HG03196 (cell line): Measurements from ENCODE around the gene ARHGAP6.
"Not testable (repeated sequence)": the region's sequence is repeated elsewhere in the genome, so short reads cannot be mapped to it uniquely, and the experiment has no call there.

Experiments
- ATAC-seq: cut with Tn5 transposase; IDR thresholded peaks from one replicate; pipeline ENCODE4 v1.9.1; 2021; ENCODE audit not compliant: unreplicated experiment

Gene ARHGAP6

GRCh38 chrX:11125060-11125459, 540.7 kb downstream of the ARHGAP6 start:
- ATAC-seq = no peak

- ATAC-seq = no peak
Observed at GRCh38 chrX:11124112-11124511, 541.6 kb downstream of the ARHGAP6 start.

- ATAC-seq = not testable (repeated sequence)
Observed at GRCh38 chrX:11123087-11123486, 542.6 kb downstream of the ARHGAP6 start.

GRCh38 chrX:11119313-11119943, 546.3 kb downstream of the ARHGAP6 start:
- no peak for ATAC-seq

GRCh38 chrX:11117745-11118144, 548.0 kb downstream of the ARHGAP6 start:
- no peak for ATAC-seq

- ATAC-seq = no peak
Observed at GRCh38 chrX:11113731-11114130, 552.0 kb downstream of the ARHGAP6 start.

GRCh38 chrX:11111947-11112346, 553.8 kb downstream of the ARHGAP6 start:
- ATAC-seq = no peak

GRCh38 chrX:11111037-11111851, 554.5 kb downstream of the ARHGAP6 start, which contains the start of gene HCCS:
Gene HCCS, plus strand, starts transcription at chrX:11111332. Its CDS starts 729 bp downstream, at chrX:11112061.
- ATAC-seq = peak; percentile 97

- ATAC-seq = no peak
Observed at GRCh38 chrX:11109968-11110367, 555.8 kb downstream of the ARHGAP6 start.

GRCh38 chrX:11108253-11108941, 557.3 kb downstream of the ARHGAP6 start:
- ATAC-seq = no peak

GRCh38 chrX:11105080-11105479, 560.6 kb downstream of the ARHGAP6 start:
- ATAC-seq = no peak

- no peak for ATAC-seq
Observed at GRCh38 chrX:11103751-11104150, 562.0 kb downstream of the ARHGAP6 start.

GRCh38 chrX:11103006-11103405, 562.7 kb downstream of the ARHGAP6 start:
- ATAC-seq = no peak

GRCh38 chrX:11100281-11101035, 565.3 kb downstream of the ARHGAP6 start:
- ATAC-seq = no peak

- ATAC-seq = no peak
Observed at GRCh38 chrX:11099465-11099864, 566.3 kb downstream of the ARHGAP6 start.

GRCh38 chrX:11097933-11098332, 567.8 kb downstream of the ARHGAP6 start:
- no peak for ATAC-seq

GRCh38 chrX:11089802-11090201, 575.9 kb downstream of the ARHGAP6 start:
- no peak for ATAC-seq
